ENCODE results near the gene SDR42E2. TPM values are rescaled to one million over a fixed set of nuclear protein-coding genes. Genes with fewer than 3 reads are reported as not detected.
"Not testable (repeated sequence)": the region's sequence is repeated elsewhere in the genome, so short reads cannot be mapped to it uniquely, and the experiment has no call there.

Gene SDR42E2
- total RNA-seq, 4 donors from 2014 or later = not detected

DNA sequence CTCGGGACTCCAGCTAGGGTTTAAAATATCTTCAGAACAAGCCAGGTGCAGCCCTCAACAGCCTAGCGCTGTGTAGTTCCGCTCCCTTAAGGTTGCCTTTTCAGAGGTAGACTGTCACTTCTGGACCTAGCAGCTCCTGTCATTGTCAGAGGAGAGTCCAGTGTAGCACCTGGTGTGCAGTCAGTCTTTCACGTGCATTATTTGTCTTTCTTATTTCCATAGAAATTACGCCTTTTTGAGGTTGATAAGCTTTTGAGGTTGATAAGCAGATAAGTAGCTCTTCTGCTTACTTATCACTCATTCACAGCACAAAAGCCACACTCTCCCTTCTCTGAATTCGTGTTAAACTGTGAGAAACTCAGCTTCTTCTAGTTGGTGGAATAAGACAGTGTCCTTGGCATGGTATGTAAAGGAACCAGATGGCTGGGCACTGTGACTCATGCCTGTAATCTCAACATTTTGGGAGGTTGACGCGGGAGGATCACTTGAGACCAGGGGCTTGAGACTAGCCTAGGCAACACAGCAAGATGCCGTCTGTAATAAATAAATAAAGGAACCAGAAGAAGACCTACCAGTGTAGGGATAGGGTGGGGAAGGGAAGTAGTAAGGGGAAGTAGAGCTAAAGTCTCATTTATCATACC is 54.0 kb downstream of the SDR42E2 start:
- Histone ChIP-seq H3K9me3 (no peaks in the 10 kb centered on the region), H3K27me3 (no peaks in the 10 kb centered on the region), H3K4me1 (peaks cover 7 to 9% of the 10 kb centered on the region in 2 donors), H3K36me3 (no peaks in the 10 kb centered on the region), H3K27ac (peak overlapping the region; percentile 13 to 40), H3K4me3 (no peak overlapping the region)
- DNase-seq = no peak
- no peak for TF ChIP-seq POLR2A (IDR thresholded peaks at IDR 0.05)
- TF ChIP-seq, protein P1, sequence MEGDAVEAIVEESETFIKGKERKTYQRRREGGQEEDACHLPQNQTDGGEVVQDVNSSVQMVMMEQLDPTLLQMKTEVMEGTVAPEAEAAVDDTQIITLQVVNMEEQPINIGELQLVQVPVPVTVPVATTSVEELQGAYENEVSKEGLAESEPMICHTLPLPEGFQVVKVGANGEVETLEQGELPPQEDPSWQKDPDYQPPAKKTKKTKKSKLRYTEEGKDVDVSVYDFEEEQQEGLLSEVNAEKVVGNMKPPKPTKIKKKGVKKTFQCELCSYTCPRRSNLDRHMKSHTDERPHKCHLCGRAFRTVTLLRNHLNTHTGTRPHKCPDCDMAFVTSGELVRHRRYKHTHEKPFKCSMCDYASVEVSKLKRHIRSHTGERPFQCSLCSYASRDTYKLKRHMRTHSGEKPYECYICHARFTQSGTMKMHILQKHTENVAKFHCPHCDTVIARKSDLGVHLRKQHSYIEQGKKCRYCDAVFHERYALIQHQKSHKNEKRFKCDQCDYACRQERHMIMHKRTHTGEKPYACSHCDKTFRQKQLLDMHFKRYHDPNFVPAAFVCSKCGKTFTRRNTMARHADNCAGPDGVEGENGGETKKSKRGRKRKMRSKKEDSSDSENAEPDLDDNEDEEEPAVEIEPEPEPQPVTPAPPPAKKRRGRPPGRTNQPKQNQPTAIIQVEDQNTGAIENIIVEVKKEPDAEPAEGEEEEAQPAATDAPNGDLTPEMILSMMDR (IDR thresholded peaks at IDR 0.05) = no peak
- intact Hi-C loops (cut with DNase I; ENCODE audit: low total_unique reads) = no loop called here

DNA sequence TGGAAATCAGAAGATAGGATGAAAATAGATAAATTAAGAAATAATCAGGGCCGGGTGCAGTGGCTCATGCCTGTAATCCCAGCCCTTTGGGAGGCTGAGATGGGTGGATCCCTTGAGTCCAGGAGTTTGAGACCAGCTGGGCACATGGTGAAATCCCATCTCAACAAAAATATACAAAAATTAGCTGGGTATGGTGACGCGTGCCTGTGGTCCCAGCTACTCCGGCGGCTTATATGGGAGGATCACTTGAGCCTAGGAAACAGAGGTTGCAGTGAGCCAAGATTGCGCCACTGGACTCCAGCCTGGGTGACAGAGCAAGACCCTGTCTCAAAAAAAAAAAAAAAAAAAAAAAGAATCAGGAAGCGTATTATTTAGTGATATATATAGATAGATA is 54.5 kb downstream of the SDR42E2 start:
- intact Hi-C loops (cut with DNase I; ENCODE audit: low total_unique reads); H3K36me3 ChIP-seq; H3K27me3 ChIP-seq; H3K9me3 ChIP-seq; DNase-seq; H3K4me3 ChIP-seq; H3K4me1 ChIP-seq: not testable (repeated sequence)
- peak overlapping the region; percentile 13 to 40 for H3K27ac ChIP-seq

DNA sequence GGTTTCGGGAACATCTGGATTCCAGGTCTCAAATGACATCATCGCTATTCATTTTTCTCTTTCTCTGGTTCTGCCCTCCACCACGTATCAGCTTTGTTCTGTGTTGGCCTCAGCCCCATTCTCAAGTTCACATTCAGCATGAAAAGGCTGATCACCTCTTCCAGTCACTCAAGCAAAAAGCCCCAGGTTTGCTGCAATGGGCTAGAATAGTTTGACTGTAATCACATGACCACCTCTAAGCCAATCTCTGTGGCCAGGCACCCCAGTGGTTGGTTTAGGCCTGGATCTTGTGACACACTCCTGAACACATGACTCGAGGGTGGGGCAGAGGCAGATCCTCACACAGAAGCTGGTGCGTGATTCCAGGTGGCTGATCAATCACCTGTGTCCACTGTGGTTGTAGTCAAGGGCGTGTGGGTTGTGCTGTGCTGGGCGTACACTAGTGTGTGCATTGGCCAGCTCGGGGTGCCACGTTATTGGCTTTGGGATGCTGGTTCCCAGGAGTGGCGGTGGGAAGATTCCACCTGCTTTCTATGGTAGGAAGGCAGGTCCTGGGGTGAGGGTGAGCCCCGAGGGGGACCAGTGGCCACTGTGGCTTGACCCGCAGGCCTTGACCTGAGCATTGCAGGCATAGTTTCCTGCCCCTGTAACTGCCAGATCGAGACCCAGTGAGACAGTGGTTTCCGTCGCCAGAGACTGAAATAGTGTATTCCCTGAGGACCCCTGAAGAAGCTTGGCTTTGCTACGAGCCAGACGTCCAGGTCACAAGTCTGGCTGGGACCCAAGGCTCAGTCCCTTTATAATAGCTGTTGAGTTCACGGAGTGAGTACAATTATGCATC is 55.8 kb downstream of the SDR42E2 start:
- intact Hi-C loops (cut with DNase I; ENCODE audit: low total_unique reads) = no loop called here
- no peak overlapping the region for H3K4me3 ChIP-seq
- peaks cover 0 to under 1% of the 10 kb centered on the region in 2 donors for H3K4me1 ChIP-seq
- H3K9me3 ChIP-seq = no peaks in the 10 kb centered on the region
- TF ChIP-seq, protein P1 (IDR thresholded peaks at IDR 0.05) = no peak
- TF ChIP-seq POLR2A (IDR thresholded peaks at IDR 0.05) = no peak
- DNase-seq = peak; percentile 62 to 64
- peak overlapping the region; percentile 51 to 65 for H3K27ac ChIP-seq
- no peaks in the 10 kb centered on the region for H3K27me3 ChIP-seq
- no peaks in the 10 kb centered on the region for H3K36me3 ChIP-seq

DNA sequence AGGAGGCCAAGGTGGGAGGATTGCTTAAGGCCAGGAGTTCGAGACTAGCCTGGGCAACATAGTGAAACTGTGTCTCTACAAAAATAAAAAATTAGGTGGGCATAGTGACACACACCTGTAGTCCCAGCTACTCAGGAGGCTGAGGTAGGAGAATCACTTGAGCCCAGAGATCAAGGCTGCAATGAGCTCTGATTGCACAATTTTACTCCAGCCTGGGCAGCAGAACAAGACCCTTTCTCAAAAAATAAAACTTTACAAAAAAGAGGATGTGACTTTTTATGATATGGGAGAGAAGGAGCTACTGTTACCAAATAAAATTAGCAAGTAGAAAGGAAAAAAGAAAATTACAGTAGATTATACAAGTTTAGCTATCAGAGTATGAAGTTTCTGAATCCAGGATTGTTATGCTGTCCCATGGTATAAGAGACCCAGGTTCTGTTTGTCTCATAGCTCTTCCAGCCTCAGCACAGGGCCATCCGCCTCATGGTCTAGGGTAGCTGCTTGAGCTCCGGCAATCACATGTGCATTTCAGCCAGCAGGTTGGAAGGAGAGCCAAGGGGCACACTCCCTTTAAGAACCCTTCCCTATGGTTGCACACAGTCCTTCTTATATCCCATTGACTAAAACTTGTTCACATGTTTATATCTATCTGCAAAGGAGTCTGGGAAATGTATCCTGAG is 57.2 kb downstream of the SDR42E2 start:
- Histone ChIP-seq H3K27me3 (no peaks in the 10 kb centered on the region), H3K27ac (peak overlapping the region; percentile 51 to 65), H3K36me3 (no peaks in the 10 kb centered on the region), H3K4me1 (no peaks in the 10 kb centered on the region), H3K4me3 (no peak overlapping the region), H3K9me3 (no peaks in the 10 kb centered on the region)
- DNase-seq = no peak
- intact Hi-C loops (cut with DNase I; ENCODE audit: low total_unique reads) = no loop called here
- TF ChIP-seq, protein P1 (IDR thresholded peaks at IDR 0.05) = no peak
- TF ChIP-seq POLR2A (IDR thresholded peaks at IDR 0.05) = no peak

DNA sequence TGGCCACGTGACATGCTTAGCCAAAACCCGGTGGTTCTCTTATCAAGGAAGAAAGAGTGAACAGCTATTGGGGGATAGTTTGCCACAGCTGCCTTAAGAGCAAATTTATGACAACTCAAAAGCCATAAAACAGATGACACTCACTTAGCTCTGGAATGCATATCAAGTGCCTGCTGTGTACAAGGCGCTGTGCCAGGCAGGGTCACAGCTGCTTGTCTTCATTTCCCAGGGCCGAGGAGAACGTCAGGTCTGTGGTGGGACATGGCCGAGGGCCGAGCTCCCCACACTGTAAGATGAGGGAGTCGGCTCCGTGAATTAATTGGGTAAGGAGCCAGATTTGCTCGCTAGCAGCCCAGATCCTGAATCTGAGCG is 57.7 kb downstream of the SDR42E2 start:
- TF ChIP-seq, protein P1 (IDR thresholded peaks at IDR 0.05) = no peak
- TF ChIP-seq POLR2A (IDR thresholded peaks at IDR 0.05) = no peak
- Histone ChIP-seq H3K4me3 (no peak overlapping the region), H3K4me1 (no peaks in the 10 kb centered on the region), H3K9me3 (no peaks in the 10 kb centered on the region), H3K27ac (peak overlapping the region; percentile 51 to 65), H3K27me3 (no peaks in the 10 kb centered on the region), H3K36me3 (no peaks in the 10 kb centered on the region)
- peak; percentile 75 to 78 for DNase-seq
- intact Hi-C loops (cut with DNase I; ENCODE audit: low total_unique reads) = no loop called here
